ENCODE results near the gene MAGEA11.
"Not testable (repeated sequence)": the region's sequence is repeated elsewhere in the genome, so short reads cannot be mapped to it uniquely, and the experiment has no call there.

- TF ChIP-seq, protein P1, sequence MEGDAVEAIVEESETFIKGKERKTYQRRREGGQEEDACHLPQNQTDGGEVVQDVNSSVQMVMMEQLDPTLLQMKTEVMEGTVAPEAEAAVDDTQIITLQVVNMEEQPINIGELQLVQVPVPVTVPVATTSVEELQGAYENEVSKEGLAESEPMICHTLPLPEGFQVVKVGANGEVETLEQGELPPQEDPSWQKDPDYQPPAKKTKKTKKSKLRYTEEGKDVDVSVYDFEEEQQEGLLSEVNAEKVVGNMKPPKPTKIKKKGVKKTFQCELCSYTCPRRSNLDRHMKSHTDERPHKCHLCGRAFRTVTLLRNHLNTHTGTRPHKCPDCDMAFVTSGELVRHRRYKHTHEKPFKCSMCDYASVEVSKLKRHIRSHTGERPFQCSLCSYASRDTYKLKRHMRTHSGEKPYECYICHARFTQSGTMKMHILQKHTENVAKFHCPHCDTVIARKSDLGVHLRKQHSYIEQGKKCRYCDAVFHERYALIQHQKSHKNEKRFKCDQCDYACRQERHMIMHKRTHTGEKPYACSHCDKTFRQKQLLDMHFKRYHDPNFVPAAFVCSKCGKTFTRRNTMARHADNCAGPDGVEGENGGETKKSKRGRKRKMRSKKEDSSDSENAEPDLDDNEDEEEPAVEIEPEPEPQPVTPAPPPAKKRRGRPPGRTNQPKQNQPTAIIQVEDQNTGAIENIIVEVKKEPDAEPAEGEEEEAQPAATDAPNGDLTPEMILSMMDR (IDR thresholded peaks at IDR 0.05), result not testable (repeated sequence)
- TF ChIP-seq POLR2A (IDR thresholded peaks at IDR 0.05), result not testable (repeated sequence)
Measured at GRCh38 chrX:149723583-149724118, 11.8 kb downstream of the MAGEA11 start.

All from body of pancreas (tissue), 4 donors.